Measurements from ENCODE around the gene CFAP97D1. TPM values are rescaled to one million over a fixed set of nuclear protein-coding genes. Genes with fewer than 3 reads are reported as not detected.
A peak's percentile ranks its signal among the peaks of the same experiment; 100 is the strongest.

CFAP97D1 gene
- total RNA-seq, 2 donors from 2014 or later: not detected

GRCh38 chr17:43750153-43750552 lies 30.1 kb upstream of the CFAP97D1 start:
- Mint-ChIP-seq H3K9me3 (no peaks in the 10 kb centered on the region), H3K27me3 (ENCODE audit: insufficient read depth) (peaks cover 30% of the 10 kb centered on the region), H3K27ac (no peak overlapping the region), H3K4me1 (peaks cover 13% of the 10 kb centered on the region), H3K4me3 (no peak overlapping the region), H3K36me3 (ENCODE audit: low read depth) (no peaks in the 10 kb centered on the region)
- Histone ChIP-seq H3K9me3 (ENCODE audit: control insufficient read depth, low read length) (no peaks in the 10 kb centered on the region), H3K27me3 (ENCODE audit: control insufficient read depth, insufficient read depth, low read length, poor library complexity, severe bottlenecking) (peaks cover 6% of the 10 kb centered on the region), H3K9ac (ENCODE audit: extremely low read depth, low read length, poor library complexity, severe bottlenecking) (no peak overlapping the region), H3K4me3 (ENCODE audit: low read length) (no peak overlapping the region), H3K27ac (ENCODE audit: low read depth, low read length) (no peak overlapping the region), H3K4me1 (ENCODE audit: control insufficient read depth, insufficient read depth, low read length) (no peaks in the 10 kb centered on the region), H3K36me3 (ENCODE audit: control insufficient read depth, insufficient read depth, low read length) (no peaks in the 10 kb centered on the region)
- TF ChIP-seq, protein P1, sequence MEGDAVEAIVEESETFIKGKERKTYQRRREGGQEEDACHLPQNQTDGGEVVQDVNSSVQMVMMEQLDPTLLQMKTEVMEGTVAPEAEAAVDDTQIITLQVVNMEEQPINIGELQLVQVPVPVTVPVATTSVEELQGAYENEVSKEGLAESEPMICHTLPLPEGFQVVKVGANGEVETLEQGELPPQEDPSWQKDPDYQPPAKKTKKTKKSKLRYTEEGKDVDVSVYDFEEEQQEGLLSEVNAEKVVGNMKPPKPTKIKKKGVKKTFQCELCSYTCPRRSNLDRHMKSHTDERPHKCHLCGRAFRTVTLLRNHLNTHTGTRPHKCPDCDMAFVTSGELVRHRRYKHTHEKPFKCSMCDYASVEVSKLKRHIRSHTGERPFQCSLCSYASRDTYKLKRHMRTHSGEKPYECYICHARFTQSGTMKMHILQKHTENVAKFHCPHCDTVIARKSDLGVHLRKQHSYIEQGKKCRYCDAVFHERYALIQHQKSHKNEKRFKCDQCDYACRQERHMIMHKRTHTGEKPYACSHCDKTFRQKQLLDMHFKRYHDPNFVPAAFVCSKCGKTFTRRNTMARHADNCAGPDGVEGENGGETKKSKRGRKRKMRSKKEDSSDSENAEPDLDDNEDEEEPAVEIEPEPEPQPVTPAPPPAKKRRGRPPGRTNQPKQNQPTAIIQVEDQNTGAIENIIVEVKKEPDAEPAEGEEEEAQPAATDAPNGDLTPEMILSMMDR (conservative IDR thresholded peaks at IDR 0.05): no peak
- DNase-seq: no peak
- WGBS, 2 experiments (ENCODE audit: insufficient coverage in 1 of 2, insufficient read length in 1 of 2): 87 to 88% methylated on average over 5 of the region's 5 CpGs

DNA sequence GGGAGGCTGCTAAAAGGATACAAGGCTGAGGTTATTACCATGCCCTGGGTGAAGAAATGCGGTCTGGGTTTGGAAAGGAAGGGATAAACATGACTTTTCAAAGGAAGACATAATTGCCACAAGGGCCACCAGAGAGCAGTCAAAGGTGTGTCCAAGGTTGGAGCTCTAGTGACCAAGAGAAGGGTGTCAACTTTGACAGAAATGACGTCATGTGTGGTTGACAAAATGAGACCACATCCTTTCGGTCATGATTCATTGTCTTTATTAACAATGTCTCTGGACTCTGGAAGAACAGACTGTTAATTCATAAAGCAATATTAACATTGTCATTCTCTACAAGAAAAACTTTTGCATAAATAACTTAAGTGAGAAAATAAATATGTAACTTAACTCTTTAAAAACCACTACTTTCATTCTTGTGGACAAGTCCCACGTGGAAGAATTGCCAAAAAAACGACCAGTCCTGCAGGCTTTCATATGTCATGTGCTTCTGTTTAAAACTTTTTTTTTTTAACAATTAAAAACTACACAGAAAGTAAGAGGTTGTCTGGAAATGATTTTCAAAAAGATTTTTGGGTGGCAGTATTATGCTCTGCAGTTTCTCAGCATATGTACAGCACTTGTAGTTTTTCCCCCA lies 26.6 kb upstream of the CFAP97D1 start:
- Mint-ChIP-seq H3K9me3 (no peaks in the 10 kb centered on the region), H3K36me3 (ENCODE audit: low read depth) (no peaks in the 10 kb centered on the region), H3K27me3 (ENCODE audit: insufficient read depth) (peaks cover 57% of the 10 kb centered on the region)

GRCh38 chr17:43754947-43755346 lies 25.3 kb upstream of the CFAP97D1 start:
- H3K4me3 ChIP-seq (ENCODE audit: low read length): no peak overlapping the region

More for the DNA sequence above, 26.6 kb upstream of the CFAP97D1 start:
- DNase-seq: no peak
- Mint-ChIP-seq H3K4me1 (no peaks in the 10 kb centered on the region), H3K4me3 (no peak overlapping the region), H3K27ac (no peak overlapping the region)
- Histone ChIP-seq H3K27me3 (ENCODE audit: control insufficient read depth, insufficient read depth, low read length, poor library complexity, severe bottlenecking) (peaks cover 12% of the 10 kb centered on the region), H3K36me3 (ENCODE audit: control insufficient read depth, insufficient read depth, low read length) (no peaks in the 10 kb centered on the region), H3K27ac (ENCODE audit: low read depth, low read length) (no peak overlapping the region), H3K9ac (ENCODE audit: extremely low read depth, low read length, poor library complexity, severe bottlenecking) (no peak overlapping the region), H3K4me3 (ENCODE audit: low read length) (no peak overlapping the region), H3K4me1 (ENCODE audit: control insufficient read depth, insufficient read depth, low read length) (no peaks in the 10 kb centered on the region), H3K9me3 (ENCODE audit: control insufficient read depth, low read length) (no peaks in the 10 kb centered on the region)
- WGBS, 2 experiments (ENCODE audit: insufficient coverage in 1 of 2, insufficient read length in 1 of 2): 92 to 97% methylated on average over 3 to 5 of the region's 5 CpGs
- TF ChIP-seq, protein P1 (conservative IDR thresholded peaks at IDR 0.05): no peak

More at GRCh38 chr17:43754947-43755346, 25.3 kb upstream of the CFAP97D1 start:
- no peaks in the 10 kb centered on the region for H3K9me3 ChIP-seq (ENCODE audit: control insufficient read depth, low read length)
- Mint-ChIP-seq H3K9me3 (no peaks in the 10 kb centered on the region), H3K36me3 (ENCODE audit: low read depth) (no peaks in the 10 kb centered on the region), H3K27ac (no peak overlapping the region), H3K4me3 (peak overlapping the region; percentile 38), H3K27me3 (ENCODE audit: insufficient read depth) (peaks cover 58% of the 10 kb centered on the region), H3K4me1 (peaks cover 4% of the 10 kb centered on the region)
- no peak for DNase-seq
- 62 to 84% methylated on average over 13 to 21 of the region's 21 CpGs for WGBS, 2 experiments (ENCODE audit: insufficient coverage in 1 of 2, insufficient read length in 1 of 2)
- no peak overlapping the region for H3K9ac ChIP-seq (ENCODE audit: extremely low read depth, low read length, poor library complexity, severe bottlenecking)
- TF ChIP-seq, protein P1 (conservative IDR thresholded peaks at IDR 0.05): no peak
- H3K4me1 ChIP-seq (ENCODE audit: control insufficient read depth, insufficient read depth, low read length): no peaks in the 10 kb centered on the region
- H3K27me3 ChIP-seq (ENCODE audit: control insufficient read depth, insufficient read depth, low read length, poor library complexity, severe bottlenecking): peaks cover 12% of the 10 kb centered on the region
- H3K27ac ChIP-seq (ENCODE audit: low read depth, low read length): no peak overlapping the region
- no peaks in the 10 kb centered on the region for H3K36me3 ChIP-seq (ENCODE audit: control insufficient read depth, insufficient read depth, low read length)
